NCI-H748 (cell line): ENCODE data around the gene ADGRG3.
A peak's percentile ranks its signal among the peaks of the same experiment; 100 is the strongest.

Source experiments
- DNase-seq: peaks from one replicate; lab custom pipeline; 2025; ENCODE audit not compliant: unreplicated experiment; lab: John Stamatoyannopoulos, UW

The ADGRG3 gene

GRCh38 chr16:57734925-57735754 is 67.0 kb downstream of the ADGRG3 start:
- DNase-seq = peak; percentile 99

GRCh38 chr16:57735755-57736418 is 67.8 kb downstream of the ADGRG3 start, which contains the start of gene KATNB1:
Gene KATNB1 (plus strand): TSS chr16:57735770. CDS start chr16:57737244, 1,474 bp downstream.
- DNase-seq = peak; percentile 30

GRCh38 chr16:57736419-57737351 is 68.6 kb downstream of the ADGRG3 start:
- peak; percentile 46 for DNase-seq

- no peak for DNase-seq
These were observed 70.7 kb downstream of the ADGRG3 start for GRCh38 chr16:57738844-57739243.
